PC-3 (cell line): Measurements from ENCODE around the gene OR5B3.

Source experiments
- EZH2 ChIP-seq: fragments of 300-600 bp; sonication (generic); IDR thresholded peaks from one replicate; pipeline ENCODE4 v1.6.1; 2017; ENCODE audit warnings: antibody characterized with exemption, mild to moderate bottlenecking, low read length; ENCODE audit not compliant: unreplicated experiment
- EZH2phosphoT487 ChIP-seq: fragments of 300-600 bp; sonication (generic); IDR thresholded peaks from 2 replicates; pipeline ENCODE4 v1.6.1; 2018; ENCODE audit warnings: mild to moderate bottlenecking, antibody characterized with exemption, low read length, borderline replicate concordance
- TF ChIP-seq, protein P1 (sequence below): fragments of 300-600 bp; sonication (generic); conservative IDR thresholded peaks from 2 replicates; pipeline ENCODE4 v1.5.1; 2017; ENCODE audit warnings: antibody characterized with exemption, low read depth, mild to moderate bottlenecking, low read length

DNA sequence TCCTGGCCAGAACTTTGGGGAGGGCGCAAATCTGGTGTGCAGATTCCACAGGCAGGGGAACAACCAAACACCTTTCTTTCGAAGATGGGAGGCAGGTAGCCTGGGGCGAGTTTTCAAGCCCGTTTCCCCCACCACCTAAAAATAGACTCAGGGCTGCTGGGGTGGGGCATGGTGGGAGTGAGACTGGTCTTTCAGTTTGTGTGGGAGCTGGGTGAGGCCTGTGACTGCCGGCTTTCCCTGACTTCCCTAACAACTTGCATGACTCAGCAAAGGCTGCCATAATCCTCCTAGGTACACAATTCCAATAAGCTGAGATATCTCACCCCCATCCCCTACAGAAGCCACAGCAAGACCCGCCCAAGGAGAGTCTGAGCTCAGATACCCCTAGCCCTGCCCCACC lies 39.6 kb upstream of the OR5B3 start:
- TF ChIP-seq EZH2, result no peak
- TF ChIP-seq, protein P1, sequence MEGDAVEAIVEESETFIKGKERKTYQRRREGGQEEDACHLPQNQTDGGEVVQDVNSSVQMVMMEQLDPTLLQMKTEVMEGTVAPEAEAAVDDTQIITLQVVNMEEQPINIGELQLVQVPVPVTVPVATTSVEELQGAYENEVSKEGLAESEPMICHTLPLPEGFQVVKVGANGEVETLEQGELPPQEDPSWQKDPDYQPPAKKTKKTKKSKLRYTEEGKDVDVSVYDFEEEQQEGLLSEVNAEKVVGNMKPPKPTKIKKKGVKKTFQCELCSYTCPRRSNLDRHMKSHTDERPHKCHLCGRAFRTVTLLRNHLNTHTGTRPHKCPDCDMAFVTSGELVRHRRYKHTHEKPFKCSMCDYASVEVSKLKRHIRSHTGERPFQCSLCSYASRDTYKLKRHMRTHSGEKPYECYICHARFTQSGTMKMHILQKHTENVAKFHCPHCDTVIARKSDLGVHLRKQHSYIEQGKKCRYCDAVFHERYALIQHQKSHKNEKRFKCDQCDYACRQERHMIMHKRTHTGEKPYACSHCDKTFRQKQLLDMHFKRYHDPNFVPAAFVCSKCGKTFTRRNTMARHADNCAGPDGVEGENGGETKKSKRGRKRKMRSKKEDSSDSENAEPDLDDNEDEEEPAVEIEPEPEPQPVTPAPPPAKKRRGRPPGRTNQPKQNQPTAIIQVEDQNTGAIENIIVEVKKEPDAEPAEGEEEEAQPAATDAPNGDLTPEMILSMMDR, result no peak
- no peak for TF ChIP-seq EZH2phosphoT487
